Fibroblast of villous mesenchyme (primary cell): ENCODE results near the gene RXRB. TPM values are rescaled to one million over a fixed set of nuclear protein-coding genes. Genes with fewer than 3 reads are reported as not detected.

ENCODE experiments used
- DNase-seq: peaks from one replicate; pipeline ENCODE4 v3.0.0-alpha.2; 2010; ENCODE audit warnings: low read depth
- H3K4me3 ChIP-seq: 2 replicates; pipeline ENCODE4 v1.5.1; 2011; ENCODE audit warnings: low read depth, mild to moderate bottlenecking, low read length
- total RNA-seq: library from RNA; depleted of rRNA; stranded (reverse); fragments of >200 nt; gene quantifications from 2 replicates; pipeline ENCODE4 v1.2.3, GENCODE V29; 2012
- TF ChIP-seq, protein P1 (sequence below): IDR thresholded peaks from 2 replicates; pipeline ENCODE4 v1.5.1; 2012; ENCODE audit warnings: low read depth, mild to moderate bottlenecking, low read length; ENCODE audit not compliant: insufficient read depth

The RXRB gene
- total RNA-seq, 1 donor, result 22.5 TPM

DNA sequence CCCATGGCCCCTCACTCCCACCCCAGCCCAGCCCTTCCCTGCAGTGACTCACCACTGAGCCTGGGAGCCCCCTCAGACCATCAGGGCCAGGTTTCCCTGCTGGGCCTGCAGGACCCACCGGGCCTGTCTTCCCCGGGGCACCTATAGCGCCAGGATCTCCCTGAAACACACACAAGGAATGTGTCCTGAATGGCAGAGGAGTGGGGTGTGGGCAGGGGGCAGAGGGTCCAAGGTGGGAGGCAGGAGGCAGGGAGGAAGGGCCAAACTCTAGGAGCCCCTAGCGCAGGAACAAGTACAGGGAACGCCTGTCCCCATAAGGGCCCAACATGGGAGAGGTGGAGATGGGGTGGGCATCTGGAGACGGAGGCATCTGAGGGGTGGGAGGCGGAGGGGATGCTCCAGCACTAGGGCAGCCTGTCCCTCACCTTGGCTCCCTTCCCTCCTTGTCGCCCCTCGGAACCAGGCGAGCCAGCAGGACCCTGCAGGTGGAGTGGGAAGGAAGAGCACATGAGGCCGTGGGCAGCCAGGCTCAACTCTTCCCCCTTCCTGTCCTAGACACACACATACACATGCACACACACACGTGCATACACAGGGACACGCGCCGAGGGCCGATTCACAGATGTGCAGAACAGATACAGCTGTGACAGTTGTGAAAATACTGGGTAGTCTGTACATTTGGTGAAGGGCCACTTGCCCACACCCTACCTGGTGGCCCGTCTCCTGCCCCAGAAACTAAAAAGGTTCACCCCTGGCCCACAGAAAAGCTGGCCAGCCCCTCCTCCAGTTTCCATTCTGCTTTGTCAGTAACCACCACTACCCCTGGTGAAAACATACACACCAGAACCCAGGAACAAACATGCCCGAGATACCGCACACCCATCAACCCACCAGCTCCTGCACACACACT is 32.8 kb downstream of the RXRB start:
- no peak for DNase-seq
- no peak overlapping the region for H3K4me3 ChIP-seq
- TF ChIP-seq, protein P1, sequence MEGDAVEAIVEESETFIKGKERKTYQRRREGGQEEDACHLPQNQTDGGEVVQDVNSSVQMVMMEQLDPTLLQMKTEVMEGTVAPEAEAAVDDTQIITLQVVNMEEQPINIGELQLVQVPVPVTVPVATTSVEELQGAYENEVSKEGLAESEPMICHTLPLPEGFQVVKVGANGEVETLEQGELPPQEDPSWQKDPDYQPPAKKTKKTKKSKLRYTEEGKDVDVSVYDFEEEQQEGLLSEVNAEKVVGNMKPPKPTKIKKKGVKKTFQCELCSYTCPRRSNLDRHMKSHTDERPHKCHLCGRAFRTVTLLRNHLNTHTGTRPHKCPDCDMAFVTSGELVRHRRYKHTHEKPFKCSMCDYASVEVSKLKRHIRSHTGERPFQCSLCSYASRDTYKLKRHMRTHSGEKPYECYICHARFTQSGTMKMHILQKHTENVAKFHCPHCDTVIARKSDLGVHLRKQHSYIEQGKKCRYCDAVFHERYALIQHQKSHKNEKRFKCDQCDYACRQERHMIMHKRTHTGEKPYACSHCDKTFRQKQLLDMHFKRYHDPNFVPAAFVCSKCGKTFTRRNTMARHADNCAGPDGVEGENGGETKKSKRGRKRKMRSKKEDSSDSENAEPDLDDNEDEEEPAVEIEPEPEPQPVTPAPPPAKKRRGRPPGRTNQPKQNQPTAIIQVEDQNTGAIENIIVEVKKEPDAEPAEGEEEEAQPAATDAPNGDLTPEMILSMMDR, result no peak

DNA sequence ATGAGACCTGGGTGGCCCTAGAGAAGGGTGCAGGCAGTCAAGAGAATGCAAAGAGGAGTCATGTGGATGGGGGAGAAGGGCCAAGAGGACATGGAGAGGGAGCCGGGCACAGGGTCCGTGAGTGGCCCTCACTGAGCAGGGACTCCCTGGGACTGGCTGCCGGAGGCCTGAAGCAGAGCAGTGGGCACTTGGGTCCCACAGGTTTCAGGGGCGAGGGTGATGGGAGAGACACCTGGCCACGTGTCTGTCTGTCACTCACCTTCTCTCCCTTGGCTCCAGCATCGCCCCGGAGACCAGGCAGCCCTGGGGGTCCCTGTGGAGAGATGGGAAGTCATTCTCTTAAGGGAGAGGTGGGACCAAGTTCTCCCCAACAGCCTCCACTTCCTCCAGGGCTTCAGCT is 33.7 kb downstream of the RXRB start:
- no peak for DNase-seq
- TF ChIP-seq, protein P1, result no peak
- no peak overlapping the region for H3K4me3 ChIP-seq

DNA sequence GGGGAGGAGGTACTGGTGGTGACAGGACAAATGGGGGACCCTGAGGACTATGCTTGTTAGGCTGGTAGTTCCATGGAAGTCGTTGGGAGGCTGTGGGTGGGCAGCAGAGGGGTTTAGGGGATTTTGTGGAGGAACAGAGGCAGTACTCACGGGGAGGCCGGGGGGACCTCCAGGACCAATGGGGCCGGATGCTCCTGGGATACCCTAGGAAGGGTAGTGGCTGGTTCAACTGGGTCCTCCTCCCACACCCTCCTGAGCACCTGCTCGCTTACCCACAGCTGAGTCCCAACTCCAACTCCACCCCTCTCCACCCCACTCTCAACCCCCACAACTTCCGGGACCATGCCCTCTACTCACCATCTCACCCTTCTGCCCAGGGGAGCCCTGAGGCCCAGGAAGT is 34.1 kb downstream of the RXRB start:
- no peak for DNase-seq
- TF ChIP-seq, protein P1, result no peak

DNA sequence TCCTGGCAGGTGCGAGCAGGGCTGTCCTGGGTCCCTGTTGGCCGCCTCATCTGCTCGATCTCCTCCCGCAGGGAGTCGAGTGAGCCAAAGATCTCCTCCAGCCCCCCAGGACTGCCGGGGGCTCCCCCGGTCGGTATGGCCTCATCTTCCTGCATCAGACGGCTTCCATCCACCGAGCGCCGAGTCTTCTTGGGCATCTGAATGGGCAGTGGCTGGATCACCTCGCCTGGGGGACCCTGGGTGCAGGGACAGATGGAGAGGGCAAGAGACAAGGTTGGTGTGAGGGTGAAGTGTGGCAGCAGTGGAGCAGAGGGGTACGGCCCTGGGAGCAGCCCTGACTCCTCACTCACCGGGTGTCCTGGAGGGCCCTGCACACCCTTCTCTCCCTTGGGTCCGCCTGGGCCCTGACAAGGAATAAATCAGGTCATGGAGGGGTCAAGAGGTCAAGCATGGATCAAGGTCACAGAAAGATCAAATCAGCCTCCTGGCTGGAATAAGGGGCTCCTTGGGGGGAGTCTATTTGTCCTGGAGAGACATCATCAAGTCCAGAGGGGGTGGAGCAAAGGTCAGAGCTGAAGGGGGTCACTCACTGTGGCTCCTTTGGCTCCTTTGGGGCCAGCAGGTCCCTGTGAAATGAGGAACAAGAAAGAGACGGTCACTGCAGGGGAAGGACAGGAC is 34.7 kb downstream of the RXRB start:
- no peak for DNase-seq
- TF ChIP-seq, protein P1, result no peak
- no peak overlapping the region for H3K4me3 ChIP-seq

More for the DNA sequence above, 34.1 kb downstream of the RXRB start:
- no peak overlapping the region for H3K4me3 ChIP-seq

DNA sequence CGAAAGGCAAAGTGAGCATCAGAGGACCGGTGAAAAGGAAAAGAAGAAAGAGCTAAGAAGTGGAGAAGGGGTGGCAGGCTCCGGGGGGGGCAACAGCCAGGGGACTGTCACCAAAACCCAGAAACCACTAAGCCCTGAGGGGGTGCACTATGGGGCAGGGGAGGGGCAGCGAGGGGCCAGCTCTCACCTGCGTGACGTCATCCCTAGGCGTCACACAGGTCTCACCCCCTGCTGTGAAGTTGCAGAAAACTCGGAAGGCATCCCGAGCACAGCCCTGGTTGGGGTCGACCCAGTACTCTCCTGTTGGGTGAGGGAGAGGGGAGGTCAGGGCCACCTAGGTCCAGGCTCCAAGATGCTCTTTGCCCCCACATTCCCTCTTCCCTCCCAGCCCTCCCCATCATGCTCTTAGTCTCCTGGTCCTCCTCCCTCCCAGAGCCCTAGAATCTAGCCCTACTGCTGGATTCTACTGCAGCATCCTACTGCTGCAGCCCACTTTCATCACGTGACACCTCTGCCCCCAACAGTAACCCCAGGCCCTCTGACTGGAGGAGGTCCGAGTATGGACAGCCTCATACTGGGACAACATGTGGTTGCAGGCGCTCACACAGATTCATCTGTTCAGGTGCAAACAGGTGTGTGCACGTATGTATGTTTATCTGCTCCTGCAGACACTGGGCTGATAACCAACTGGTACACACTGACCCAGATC is 35.6 kb downstream of the RXRB start:
- DNase-seq, result no peak
- TF ChIP-seq, protein P1, result no peak
- H3K4me3 ChIP-seq, result no peak overlapping the region

DNA sequence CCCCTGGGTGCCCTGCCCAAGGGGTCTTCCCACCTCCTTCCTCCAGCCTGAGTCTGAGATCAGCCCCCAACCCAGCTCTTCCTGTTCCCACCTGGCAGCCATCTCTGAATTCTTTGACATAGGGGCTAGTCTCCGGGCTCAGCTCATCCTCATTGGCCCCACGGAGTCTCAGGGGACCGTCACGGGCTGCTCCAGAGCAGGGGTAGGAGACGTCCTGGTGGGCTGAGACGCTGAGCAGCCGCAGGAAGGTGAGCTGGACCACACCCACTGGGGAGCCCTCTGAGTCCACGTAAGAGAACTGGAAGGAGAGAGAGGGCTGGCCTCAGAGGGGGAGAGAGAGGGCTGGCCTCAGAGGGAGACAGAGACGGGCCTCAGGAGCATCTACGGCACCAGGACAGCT is 36.3 kb downstream of the RXRB start:
- TF ChIP-seq, protein P1, result no peak
- DNase-seq, result no peak

More for the DNA sequence above, 36.3 kb downstream of the RXRB start:
- no peak overlapping the region for H3K4me3 ChIP-seq
